Left ventricle myocardium inferior (tissue), 1 donor: ENCODE results near the gene CPA2. TPM values are rescaled to one million over a fixed set of nuclear protein-coding genes. Genes with fewer than 3 reads are reported as not detected.
A peak's percentile ranks its signal among the peaks of the same experiment; 100 is the strongest.

Experiments used
- DNase-seq: peaks from one replicate; pipeline ENCODE4 v3.0.0-alpha.2; 2020
- H3K27ac ChIP-seq: fragments of 200-600 bp; replicated peaks from 2 replicates; pipeline ENCODE4 v1.8.0; 2021
- H3K27me3 ChIP-seq: fragments of 200-600 bp; 2 replicates; pipeline ENCODE4 v1.8.0; 2021; ENCODE audit warnings: low read depth
- H3K36me3 ChIP-seq: fragments of 200-600 bp; 2 replicates; pipeline ENCODE4 v1.8.0; 2021
- H3K4me1 ChIP-seq: fragments of 200-600 bp; 2 replicates; pipeline ENCODE4 v1.8.0; 2021
- H3K4me3 ChIP-seq: fragments of 200-600 bp; 2 replicates; pipeline ENCODE4 v1.8.0; 2021; ENCODE audit warnings: mild to moderate bottlenecking, moderate library complexity
- H3K9me3 ChIP-seq: fragments of 200-600 bp; replicated peaks from 2 replicates; pipeline ENCODE4 v1.8.0; 2021
- CTCF ChIP-seq: fragments of 200-600 bp; IDR thresholded peaks from 2 replicates; pipeline ENCODE4 v1.8.0; 2021; ENCODE audit warnings: antibody characterized with exemption, mild to moderate bottlenecking, borderline replicate concordance
- intact Hi-C: fragments of 100-400 bp; cut with micrococcal nuclease; formaldehyde crosslinking; loops from one replicate; pipeline ENCODE4 v1.11.0; 2022
- total RNA-seq: library from RNA; stranded (reverse); fragmentation: NEBNext Ultra II Directional; extraction: Animal tissue kit (Norgen Biotek cat#: 25700); gene quantifications from one replicate; pipeline ENCODE4 v1.2.1, GENCODE V29; 2021
- donor health status: DM: no; HTN: yes; CAD: no; lungs with severe emphysema.

CPA2 gene
- total RNA-seq, 1 donor from 2014 or later, result not detected

DNA sequence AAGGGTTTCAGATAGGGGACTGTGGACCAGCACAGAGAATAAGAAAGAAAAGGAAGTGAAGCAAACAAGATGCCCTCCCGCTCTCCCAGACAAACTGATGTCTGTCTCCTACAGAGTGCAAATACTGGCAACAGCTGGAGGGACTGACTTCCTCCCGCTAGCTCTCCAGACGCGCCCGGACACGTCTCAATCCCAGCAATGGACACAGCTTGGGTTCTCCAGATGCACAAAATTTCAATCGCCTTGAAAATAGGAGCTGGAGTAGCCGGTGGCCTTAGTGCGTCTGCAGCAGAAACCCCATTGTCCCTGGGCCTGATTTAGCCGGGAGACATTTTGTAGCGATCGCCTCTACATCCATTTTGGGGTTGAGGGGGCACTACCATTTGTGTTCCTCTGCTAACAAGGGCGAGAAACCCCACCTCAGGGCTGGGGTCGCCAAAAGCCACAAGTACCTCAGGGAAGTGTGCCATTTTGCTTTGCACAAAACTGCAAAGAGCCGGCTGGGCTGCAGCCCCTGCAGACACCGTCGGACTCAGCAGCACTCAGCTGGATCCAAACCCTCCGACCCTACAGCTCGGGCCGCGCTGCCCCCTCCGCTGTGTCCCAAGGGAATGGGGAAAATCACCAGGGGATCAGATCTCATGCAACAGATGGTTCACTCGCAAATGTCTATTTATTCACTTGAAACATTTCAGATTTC lies 5.9 kb downstream of the CPA2 start:
- no peaks in the 10 kb centered on the region for H3K36me3 ChIP-seq
- peak overlapping the region; percentile 69 for H3K27ac ChIP-seq
- peak overlapping the region; percentile 45 for H3K4me3 ChIP-seq
- no peak for DNase-seq
- no peak for TF ChIP-seq CTCF
- peaks cover 11% of the 10 kb centered on the region for H3K4me1 ChIP-seq
- peaks cover 57% of the 10 kb centered on the region for H3K27me3 ChIP-seq
- H3K9me3 ChIP-seq, result no peaks in the 10 kb centered on the region
- intact Hi-C loops, result no loop called here

- no peak for DNase-seq
Measured at GRCh38 chr7:130273081-130273932, 6.6 kb downstream of the CPA2 start.

DNA sequence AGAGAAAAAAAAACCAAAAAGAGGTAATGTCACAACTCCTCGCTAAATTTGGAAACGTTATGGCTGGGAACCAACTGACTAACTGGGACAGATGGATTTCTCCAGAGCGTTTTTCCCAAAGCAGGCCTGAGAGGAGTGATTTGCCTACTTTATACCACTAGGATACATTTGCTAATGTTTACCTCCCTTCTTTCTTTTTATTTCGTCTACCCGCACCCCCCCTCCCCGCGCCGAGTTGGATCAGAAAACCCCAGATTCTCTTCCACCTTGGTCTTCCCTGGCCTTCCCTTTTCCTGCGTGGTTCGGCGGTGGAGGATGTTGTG lies 7.2 kb downstream of the CPA2 start:
- DNase-seq, result no peak
- intact Hi-C loops, result no loop called here

More at GRCh38 chr7:130273081-130273932, 6.6 kb downstream of the CPA2 start:
- intact Hi-C loops, result no loop called here
- Histone ChIP-seq H3K9me3 (no peaks in the 10 kb centered on the region), H3K36me3 (no peaks in the 10 kb centered on the region), H3K27ac (peak overlapping the region; percentile 69), H3K4me3 (peak overlapping the region; percentile 45), H3K27me3 (peaks cover 63% of the 10 kb centered on the region), H3K4me1 (peaks cover 17% of the 10 kb centered on the region)
- TF ChIP-seq CTCF, result no peak

GRCh38 chr7:130274296-130274695 lies 7.6 kb downstream of the CPA2 start:
- intact Hi-C loops, result no loop called here
- Histone ChIP-seq H3K36me3 (no peaks in the 10 kb centered on the region), H3K9me3 (no peaks in the 10 kb centered on the region), H3K27ac (peak overlapping the region; percentile 69), H3K27me3 (peaks cover 57% of the 10 kb centered on the region), H3K4me1 (peaks cover 20% of the 10 kb centered on the region), H3K4me3 (no peak overlapping the region)
- no peak for TF ChIP-seq CTCF
- no peak for DNase-seq

More for the DNA sequence above, 7.2 kb downstream of the CPA2 start:
- H3K9me3 ChIP-seq, result no peaks in the 10 kb centered on the region
- H3K36me3 ChIP-seq, result no peaks in the 10 kb centered on the region
- H3K27me3 ChIP-seq, result peaks cover 57% of the 10 kb centered on the region
- H3K4me1 ChIP-seq, result peaks cover 20% of the 10 kb centered on the region
- H3K4me3 ChIP-seq, result peak overlapping the region; percentile 45
- peak overlapping the region; percentile 69 for H3K27ac ChIP-seq
- TF ChIP-seq CTCF, result peak; percentile 26

DNA sequence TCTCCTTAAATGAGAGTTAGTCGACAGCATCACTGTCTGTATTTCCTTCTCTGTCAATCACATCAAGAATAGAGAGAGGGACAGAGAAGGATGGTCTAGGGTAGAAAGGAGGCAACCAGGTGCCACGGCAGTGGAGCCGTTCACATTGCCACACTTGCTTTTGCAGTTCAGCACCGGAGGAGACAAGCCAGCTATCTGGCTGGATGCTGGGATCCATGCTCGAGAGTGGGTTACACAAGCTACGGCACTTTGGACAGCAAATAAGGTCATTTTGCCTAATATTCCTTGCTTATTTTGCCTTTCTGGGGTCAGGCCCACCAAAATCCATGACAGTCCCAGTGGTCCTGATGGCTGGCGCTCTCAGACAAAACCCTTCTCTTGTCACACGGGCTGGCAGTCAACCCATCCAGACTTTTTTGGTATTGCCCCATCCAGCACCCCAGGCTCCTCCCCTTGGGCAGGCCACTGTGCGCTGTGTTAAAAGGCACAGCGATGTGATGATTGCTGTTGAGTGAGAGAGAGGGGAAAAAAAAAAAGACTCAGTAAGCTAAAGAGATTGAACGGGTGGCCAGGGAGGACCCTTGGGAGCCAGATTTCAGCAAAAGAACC lies 8.4 kb downstream of the CPA2 start:
- no peak for TF ChIP-seq CTCF
- H3K4me1 ChIP-seq, result peaks cover 20% of the 10 kb centered on the region
- H3K27ac ChIP-seq, result no peak overlapping the region
- intact Hi-C loops, result no loop called here
- no peaks in the 10 kb centered on the region for H3K9me3 ChIP-seq
- no peak overlapping the region for H3K4me3 ChIP-seq
- H3K36me3 ChIP-seq, result no peaks in the 10 kb centered on the region
- H3K27me3 ChIP-seq, result peaks cover 57% of the 10 kb centered on the region
- DNase-seq, result no peak
